GM12892 (cell line): ENCODE results near the gene CDH13.

Experiments
- POLR2A ChIP-seq: IDR thresholded peaks from 2 replicates; pipeline ENCODE4 v1.6.1; 2011; ENCODE audit warnings: low read depth, low read length, control low read depth
- POLR2AphosphoS5 ChIP-seq: IDR thresholded peaks from 2 replicates; pipeline ENCODE4 v1.6.1; 2011; ENCODE audit warnings: low read depth, low read length, control low read depth
- TAF1 ChIP-seq: IDR thresholded peaks from 2 replicates; pipeline ENCODE4 v1.6.1; 2011; ENCODE audit warnings: low read depth, mild to moderate bottlenecking, control low read depth, low read length, borderline replicate concordance

- no peak for TF ChIP-seq TAF1
- TF ChIP-seq POLR2A: no peak
- TF ChIP-seq POLR2AphosphoS5: no peak
Measured at GRCh38 chr16:82629441-82630027, 2.8 kb downstream of the CDH13 start.
